ENCODE measurements around the gene KIR3DL2. TPM values are rescaled to one million over a fixed set of nuclear protein-coding genes. Genes with fewer than 3 reads are reported as not detected.
"Not testable (repeated sequence)": the region's sequence is repeated elsewhere in the genome, so short reads cannot be mapped to it uniquely, and the experiment has no call there.

The KIR3DL2 gene
- total RNA-seq, 4 donors from 2014 or later = not detected

DNA sequence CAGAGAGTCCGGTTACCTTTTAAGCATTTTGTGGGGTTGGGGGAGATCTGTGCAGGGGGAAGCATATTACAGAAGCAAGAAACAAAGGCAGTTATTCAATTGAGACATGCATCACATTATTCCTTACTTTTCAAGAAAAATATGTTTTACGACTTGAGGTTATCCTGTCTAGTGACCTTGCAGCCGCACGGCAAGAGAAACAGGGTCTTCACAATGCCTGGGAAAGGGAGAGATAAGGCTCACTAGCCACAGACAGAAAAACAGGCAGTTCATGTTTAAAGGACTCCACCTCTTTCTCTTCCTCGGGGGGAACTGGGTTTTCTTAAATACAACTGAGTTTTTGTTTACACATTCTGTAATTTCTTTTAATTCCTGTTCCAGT is 55.2 kb downstream of the KIR3DL2 start:
- H3K27me3 ChIP-seq = peaks cover 32% of the 10 kb centered on the region
- WGBS, 2 donors (ENCODE audit: low coverage in 1 of 2) = 45 to 64% methylated on average over 2 to 5 of the region's 5 CpGs
- no peaks in the 10 kb centered on the region for H3K36me3 ChIP-seq
- H3K27ac ChIP-seq = no peak overlapping the region
- ATAC-seq = no peak
- no peaks in the 10 kb centered on the region for H3K4me1 ChIP-seq
- no peaks in the 10 kb centered on the region for H3K9me3 ChIP-seq
- TF ChIP-seq POLR2AphosphoS5 (IDR thresholded peaks at IDR 0.05) = no peak
- TF ChIP-seq, protein P1, sequence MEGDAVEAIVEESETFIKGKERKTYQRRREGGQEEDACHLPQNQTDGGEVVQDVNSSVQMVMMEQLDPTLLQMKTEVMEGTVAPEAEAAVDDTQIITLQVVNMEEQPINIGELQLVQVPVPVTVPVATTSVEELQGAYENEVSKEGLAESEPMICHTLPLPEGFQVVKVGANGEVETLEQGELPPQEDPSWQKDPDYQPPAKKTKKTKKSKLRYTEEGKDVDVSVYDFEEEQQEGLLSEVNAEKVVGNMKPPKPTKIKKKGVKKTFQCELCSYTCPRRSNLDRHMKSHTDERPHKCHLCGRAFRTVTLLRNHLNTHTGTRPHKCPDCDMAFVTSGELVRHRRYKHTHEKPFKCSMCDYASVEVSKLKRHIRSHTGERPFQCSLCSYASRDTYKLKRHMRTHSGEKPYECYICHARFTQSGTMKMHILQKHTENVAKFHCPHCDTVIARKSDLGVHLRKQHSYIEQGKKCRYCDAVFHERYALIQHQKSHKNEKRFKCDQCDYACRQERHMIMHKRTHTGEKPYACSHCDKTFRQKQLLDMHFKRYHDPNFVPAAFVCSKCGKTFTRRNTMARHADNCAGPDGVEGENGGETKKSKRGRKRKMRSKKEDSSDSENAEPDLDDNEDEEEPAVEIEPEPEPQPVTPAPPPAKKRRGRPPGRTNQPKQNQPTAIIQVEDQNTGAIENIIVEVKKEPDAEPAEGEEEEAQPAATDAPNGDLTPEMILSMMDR (IDR thresholded peaks at IDR 0.05) = no peak
- TF ChIP-seq EP300 (IDR thresholded peaks at IDR 0.05) = no peak
- no peak for TF ChIP-seq POLR2A (IDR thresholded peaks at IDR 0.05)
- H3K4me3 ChIP-seq = no peak overlapping the region

GRCh38 chr19:54905803-54906511 is 55.7 kb downstream of the KIR3DL2 start, which contains the start of gene NCR1:
Gene NCR1, plus strand, starts transcription at chr19:54906148. Its CDS starts 40 bp downstream, at chr19:54906188.
- no peak for ATAC-seq
- Histone ChIP-seq H3K4me3 (no peak within 1 kb of the TSS), H3K9me3 (no peaks in the 10 kb centered on the region), H3K36me3 (no peaks in the 10 kb centered on the region), H3K27me3 (peaks cover 27% of the 10 kb centered on the region), H3K4me1 (no peaks in the 10 kb centered on the region), H3K27ac (no peak within 1 kb of the TSS)
- WGBS, 2 donors (ENCODE audit: low coverage in 1 of 2) = 10 to 31% methylated on average over 2 to 4 of the region's 22 CpGs
- TF ChIP-seq POLR2A (IDR thresholded peaks at IDR 0.05) = no peak

- H3K9me3 ChIP-seq = no peaks in the 10 kb centered on the region
- H3K27me3 ChIP-seq = peaks cover 28% of the 10 kb centered on the region
- no peaks in the 10 kb centered on the region for H3K36me3 ChIP-seq
- no peak overlapping the region for H3K4me3 ChIP-seq
- H3K27ac ChIP-seq = no peak overlapping the region
- no peak for TF ChIP-seq EP300 (IDR thresholded peaks at IDR 0.05)
- TF ChIP-seq, protein P1 (IDR thresholded peaks at IDR 0.05) = no peak
- no peak for TF ChIP-seq POLR2AphosphoS5 (IDR thresholded peaks at IDR 0.05)
- TF ChIP-seq POLR2A (IDR thresholded peaks at IDR 0.05) = no peak
- ATAC-seq = no peak
- H3K4me1 ChIP-seq = no peaks in the 10 kb centered on the region
- 59 to 63% methylated on average over 3 of the region's 7 CpGs for WGBS, 2 donors (ENCODE audit: low coverage in 1 of 2)
Measured at GRCh38 chr19:54906819-54907218, 56.6 kb downstream of the KIR3DL2 start.

DNA sequence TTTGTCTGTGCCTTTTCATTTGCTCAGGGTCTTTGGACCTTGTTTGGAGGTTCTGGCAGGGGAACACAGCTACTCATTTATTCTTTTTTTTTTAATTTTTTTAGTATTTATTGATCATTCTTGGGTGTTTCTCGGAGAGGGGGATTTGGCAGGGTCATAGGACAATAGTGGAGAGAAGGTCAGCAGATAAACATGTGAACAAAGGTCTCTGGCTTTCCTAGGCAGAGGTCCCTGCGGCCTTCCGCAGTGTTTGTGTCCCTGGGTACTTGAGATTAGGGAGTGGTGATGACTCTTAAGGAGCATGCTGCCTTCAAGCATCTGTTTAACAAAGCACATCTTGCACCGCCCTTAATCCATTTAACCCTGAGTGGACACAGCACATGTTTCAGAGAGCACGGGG is 57.7 kb downstream of the KIR3DL2 start:
- WGBS, 2 donors (ENCODE audit: low coverage in 1 of 2) = 60% methylated on average over 1 of the region's 5 CpGs; no CpG with 5 or more reads in 1 of the 2 donors
- not testable (repeated sequence) for H3K4me1 ChIP-seq, H3K4me3 ChIP-seq, ATAC-seq, H3K27ac ChIP-seq, H3K36me3 ChIP-seq, H3K9me3 ChIP-seq
- peaks cover 29% of the 10 kb centered on the region for H3K27me3 ChIP-seq

Small RNA genes within 50 kb of the gene (small RNA-seq; reads per million reads assigned to genes)
- 0 reads per million in 4 donors for gene RNU6-222P

Other genes starting within 250 kb of the KIR3DL2 start
- gene LILRB1, start 220.0 kb upstream of the KIR3DL2 start, total RNA-seq = 1 to 10 TPM in 2 of 4 donors, under 1 TPM in 2; 0.79 to 3.4 (median 1.2) TPM
- gene LILRB4, start 187.5 kb upstream of the KIR3DL2 start, total RNA-seq = 10 to 100 TPM in 1 of 4 donors, 1 to 10 TPM in 2, under 1 TPM in 1; 0.77 to 14.3 (median 2.5) TPM
- gene KIR3DL3, start 126.0 kb upstream of the KIR3DL2 start, total RNA-seq = not detected
- under 1 TPM in 1 of 4 donors, not detected in 3; 0.25 TPM for gene KIR2DL3, start 111.9 kb upstream of the KIR3DL2 start, total RNA-seq
- not detected for gene KIR2DL1, start 80.7 kb upstream of the KIR3DL2 start, total RNA-seq
- not detected for gene KIR2DL4, start 46.8 kb upstream of the KIR3DL2 start, total RNA-seq
- under 1 TPM in 1 of 4 donors, not detected in 3; 0.39 TPM for gene KIR3DL1, start 34.0 kb upstream of the KIR3DL2 start, total RNA-seq
- gene KIR2DS4, start 17.8 kb upstream of the KIR3DL2 start, total RNA-seq = not detected
- gene FCAR, start 23.8 kb downstream of the KIR3DL2 start, total RNA-seq = 1 to 10 TPM in 2 of 4 donors, not detected in 2; 2.7 to 4.9 TPM
- gene NCR1, start 55.7 kb downstream of the KIR3DL2 start, total RNA-seq = not detected
- not detected for gene NLRP7, start 97.1 kb downstream of the KIR3DL2 start, total RNA-seq
- 1 to 10 TPM in 1 of 4 donors, under 1 TPM in 1, not detected in 2; 0.15 to 1.1 TPM for gene NLRP2, start 115.9 kb downstream of the KIR3DL2 start, total RNA-seq
- not detected for gene GP6, start 187.8 kb downstream of the KIR3DL2 start, total RNA-seq
- gene RDH13, start 212.7 kb downstream of the KIR3DL2 start, total RNA-seq = 10 to 100 TPM in 3 of 4 donors, 1 to 10 TPM in 1; 10.0 to 15.6 (median 13.9) TPM
- 10 to 100 TPM in 1 of 4 donors, 1 to 10 TPM in 3; 2.2 to 10.5 (median 2.5) TPM for gene EPS8L1, start 225.4 kb downstream of the KIR3DL2 start, total RNA-seq

Measured in gastroesophageal sphincter (tissue), 4 donors.